Femur (tissue), 1 donor: Measurements from ENCODE around the gene MAS1.
"Not testable (repeated sequence)": the region's sequence is repeated elsewhere in the genome, so short reads cannot be mapped to it uniquely, and the experiment has no call there.

Experiments used
- DNase-seq: peaks from one replicate; pipeline ENCODE4 v3.0.0-alpha.2; 2017

MAS1 gene

DNA sequence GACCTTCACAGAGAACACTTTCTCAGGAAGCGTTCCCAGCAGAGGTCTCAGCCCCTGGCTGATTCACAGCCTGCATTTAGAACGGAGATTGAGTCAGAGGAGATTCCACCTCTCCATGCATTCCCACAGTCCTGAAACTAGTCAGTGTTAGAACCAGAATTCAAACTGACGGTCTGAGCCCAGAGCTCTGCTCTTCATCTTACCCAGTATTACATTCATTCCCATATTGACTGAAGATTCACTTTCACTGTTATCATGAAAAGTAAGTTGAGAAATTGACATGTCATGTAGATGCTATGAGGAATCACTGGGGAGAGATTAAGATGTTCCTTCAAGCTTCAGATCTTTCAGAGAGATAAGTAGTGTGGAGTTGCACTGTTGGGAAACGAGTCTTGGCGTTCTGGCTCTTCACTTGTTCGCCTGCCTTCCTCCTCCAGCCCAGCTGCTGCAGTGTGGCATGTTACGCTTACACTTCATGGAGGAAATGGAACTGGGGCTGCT, 28.3 kb downstream of the MAS1 start:
- DNase-seq: no peak

DNA sequence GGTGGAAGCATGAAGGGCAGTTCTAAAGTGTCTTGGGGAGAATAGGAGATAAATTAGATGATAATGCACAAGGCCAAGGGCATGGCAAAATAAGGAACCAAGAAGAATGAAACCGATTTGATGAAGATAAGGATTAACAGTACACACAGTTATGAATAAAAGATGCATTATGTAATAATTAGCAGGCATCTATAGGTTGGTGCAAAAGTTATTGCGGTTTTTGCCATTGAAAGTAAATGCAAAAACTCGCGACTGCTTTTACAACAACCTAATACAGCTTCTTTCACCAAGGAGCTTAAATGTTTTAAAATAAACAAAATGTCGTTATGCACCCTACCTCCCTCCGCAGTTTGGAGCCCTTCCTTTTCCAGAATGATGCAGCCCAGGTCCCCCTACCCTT, 29.0 kb downstream of the MAS1 start:
- no peak for DNase-seq

- DNase-seq: not testable (repeated sequence)
Observed at GRCh38 chr6:159924150-159924549, 33.4 kb downstream of the MAS1 start.

- no peak for DNase-seq
Observed at GRCh38 chr6:159926542-159927203, 35.9 kb downstream of the MAS1 start.

GRCh38 chr6:159929819-159930218, 39.0 kb downstream of the MAS1 start:
- DNase-seq: peak; percentile 39

DNA sequence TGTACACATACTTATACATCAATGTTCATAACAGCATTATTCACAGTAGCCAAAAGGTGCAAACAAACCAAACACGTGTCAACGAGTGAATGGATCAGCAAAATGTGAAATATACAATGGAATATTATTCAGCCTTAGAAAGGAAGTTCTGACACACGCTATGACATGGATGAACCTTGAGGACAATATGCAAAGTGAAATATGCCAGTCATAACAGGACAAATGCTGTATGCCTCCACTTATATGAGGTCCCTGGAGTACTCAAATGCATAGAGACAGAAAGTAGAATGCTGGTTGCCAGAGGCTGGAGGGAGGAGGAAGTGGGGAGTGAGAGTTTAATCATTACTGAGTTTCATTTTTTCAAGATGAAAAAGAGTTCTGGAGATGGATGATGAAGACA, 40.3 kb downstream of the MAS1 start:
- DNase-seq: no peak

DNA sequence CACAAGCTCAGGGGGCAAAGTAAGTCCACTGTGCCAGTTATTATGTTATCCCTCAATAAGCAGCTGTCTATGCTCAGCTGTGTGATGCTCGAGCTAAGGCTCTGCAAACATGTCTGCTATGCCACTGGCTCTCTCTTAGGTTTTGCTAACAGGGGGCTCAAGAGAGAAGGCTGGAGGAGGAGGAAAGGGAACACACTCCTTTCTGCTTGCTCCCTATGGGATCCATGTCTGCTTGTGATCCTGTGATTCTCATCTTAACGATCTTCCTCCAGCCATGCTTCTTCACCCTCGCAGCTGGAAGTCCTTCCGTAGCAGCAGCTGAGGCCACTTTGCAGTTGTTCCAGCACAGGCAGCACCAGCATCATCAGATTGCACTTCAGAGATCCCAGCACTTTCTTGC, 41.1 kb downstream of the MAS1 start:
- no peak for DNase-seq

- DNase-seq: no peak
Observed at GRCh38 chr6:159933077-159933476, 42.3 kb downstream of the MAS1 start.

GRCh38 chr6:159934181-159934580, 43.4 kb downstream of the MAS1 start:
- DNase-seq: no peak

DNA sequence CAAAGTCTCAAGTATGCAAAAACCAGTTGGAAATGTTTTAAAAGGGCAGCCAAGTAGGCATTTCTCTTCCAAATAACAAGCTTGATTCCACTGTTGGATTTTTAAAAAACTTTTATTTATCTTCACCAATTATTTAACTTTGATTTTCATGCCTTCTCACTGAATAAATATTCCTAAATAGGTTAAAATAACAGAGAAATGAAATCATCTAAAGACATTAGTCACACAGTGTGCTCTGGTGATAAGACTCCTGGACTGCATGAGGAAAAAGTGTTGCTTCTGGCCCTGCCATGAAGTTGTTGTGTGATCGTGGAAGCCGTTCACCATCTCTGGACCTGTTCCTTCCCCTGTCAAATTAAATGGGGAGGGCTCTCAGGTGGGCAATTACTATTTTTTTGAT, 44.3 kb downstream of the MAS1 start:
- no peak for DNase-seq

DNA sequence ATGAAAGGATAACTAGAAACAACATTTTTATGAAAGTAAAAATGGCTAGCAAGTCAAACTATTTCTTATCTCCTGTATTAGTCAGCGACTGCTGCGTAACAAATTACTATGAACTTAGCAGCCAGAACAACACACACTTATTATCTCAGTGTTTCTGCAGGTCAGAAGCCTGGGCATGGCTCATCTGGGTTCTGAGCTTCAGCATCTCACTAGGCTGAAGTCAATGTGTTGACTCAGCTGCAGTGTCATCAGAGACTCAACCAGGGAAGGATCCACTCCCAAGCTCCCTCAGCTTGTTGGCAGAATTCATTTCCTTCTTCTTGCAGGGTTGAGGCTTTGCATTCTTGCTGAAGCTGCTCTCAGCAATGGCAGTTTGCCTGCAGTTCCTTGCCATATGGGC, 44.8 kb downstream of the MAS1 start:
- DNase-seq: no peak

DNA sequence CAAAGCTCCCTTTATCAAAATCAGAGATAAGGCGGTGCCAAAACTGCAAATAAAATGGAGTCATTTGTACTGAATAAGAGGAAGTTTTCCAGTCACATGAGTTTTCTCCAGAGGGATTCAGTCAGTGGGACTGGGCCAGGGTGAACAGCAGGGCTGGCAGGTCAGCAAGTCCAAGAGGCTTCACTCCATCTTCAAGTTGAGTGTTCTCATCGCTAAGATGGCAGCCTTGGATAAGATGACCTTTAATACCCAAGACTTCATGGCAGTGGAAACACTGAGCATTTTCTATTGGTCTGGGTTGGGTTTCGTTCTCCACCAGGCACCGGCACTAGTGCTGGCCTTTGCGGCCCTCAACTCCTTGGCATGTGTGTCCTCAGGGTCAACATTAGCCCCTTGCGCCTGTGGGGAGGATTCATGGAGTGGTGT, 48.8 kb downstream of the MAS1 start:
- no peak for DNase-seq
